HG03460 (cell line): ENCODE measurements around the gene SBK1.

Experiments used
- ATAC-seq: cut with Tn5 transposase; IDR thresholded peaks from one replicate; pipeline ENCODE4 v1.9.1; 2021; ENCODE audit not compliant: unreplicated experiment

Gene SBK1

DNA sequence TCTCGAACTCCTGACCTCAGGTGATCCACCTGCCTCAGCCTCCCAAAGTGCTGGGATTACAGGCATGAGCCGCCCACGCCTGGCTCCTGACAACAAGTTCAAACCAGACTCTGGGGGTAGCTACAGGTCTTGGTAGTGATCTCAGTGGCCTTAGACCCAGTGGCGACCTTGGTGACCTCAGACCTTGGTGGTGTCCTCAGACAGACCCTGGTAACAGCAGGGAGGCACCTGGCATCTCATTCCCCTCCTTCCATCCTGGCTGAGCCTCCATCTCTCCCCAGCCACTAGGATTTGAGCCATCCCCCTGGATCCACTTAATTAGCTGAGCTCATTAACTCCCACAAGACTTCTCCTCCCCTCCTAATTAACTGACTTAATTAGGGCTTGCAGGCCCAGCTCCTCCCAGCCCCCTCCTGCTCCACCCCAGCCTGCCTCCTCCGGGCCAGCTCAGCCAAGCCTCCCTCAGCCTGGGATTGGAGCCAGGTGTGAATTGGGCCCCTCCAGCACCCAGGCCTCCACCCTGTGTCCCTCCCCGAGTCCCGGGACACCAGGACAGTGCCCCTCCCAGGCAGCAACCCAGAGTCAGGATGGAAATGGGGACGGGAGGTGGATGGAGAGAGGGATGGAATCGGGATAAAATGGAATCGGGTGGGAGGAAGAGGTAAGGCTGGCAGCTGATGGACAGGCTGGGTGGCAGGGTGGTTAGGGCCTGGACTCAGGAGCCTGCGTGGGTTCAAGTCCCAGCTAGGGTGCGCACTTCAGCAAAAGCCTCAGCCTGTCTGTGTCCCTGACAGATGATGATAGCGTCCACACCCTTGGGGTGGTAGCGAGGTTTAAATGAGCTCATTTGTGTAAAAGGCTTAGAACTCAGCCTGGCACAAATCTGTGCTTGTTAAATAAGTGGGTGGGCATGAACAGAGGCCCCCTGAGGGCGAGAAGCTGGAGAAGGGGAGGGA, 11.2 kb upstream of the SBK1 start:
- ATAC-seq: no peak

GRCh38 chr16:28282045-28282444, 10.3 kb upstream of the SBK1 start:
- ATAC-seq: no peak

- no peak for ATAC-seq
These were observed 9.2 kb upstream of the SBK1 start for GRCh38 chr16:28283173-28283572.

GRCh38 chr16:28283798-28284577, 8.3 kb upstream of the SBK1 start:
- ATAC-seq: no peak

DNA sequence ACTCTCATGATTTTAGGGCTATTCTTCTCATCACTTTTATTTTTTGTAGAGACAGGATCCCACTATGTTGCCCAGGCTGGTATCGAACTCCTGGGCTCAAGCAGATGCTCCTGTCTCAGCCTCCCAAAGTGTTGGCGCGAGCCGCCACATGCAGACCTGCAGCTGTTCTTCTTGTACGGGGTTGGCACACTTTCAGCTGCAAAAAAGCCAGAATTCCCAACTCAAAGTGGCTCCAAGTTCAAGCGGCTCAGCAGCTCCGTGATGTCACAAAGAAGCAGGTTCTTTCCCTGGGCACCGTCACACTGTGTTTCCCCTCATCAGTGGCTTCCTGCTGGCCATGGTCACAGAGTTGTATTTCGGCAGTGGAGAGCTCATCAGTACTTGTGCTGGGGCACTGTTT, 6.7 kb upstream of the SBK1 start:
- no peak for ATAC-seq

DNA sequence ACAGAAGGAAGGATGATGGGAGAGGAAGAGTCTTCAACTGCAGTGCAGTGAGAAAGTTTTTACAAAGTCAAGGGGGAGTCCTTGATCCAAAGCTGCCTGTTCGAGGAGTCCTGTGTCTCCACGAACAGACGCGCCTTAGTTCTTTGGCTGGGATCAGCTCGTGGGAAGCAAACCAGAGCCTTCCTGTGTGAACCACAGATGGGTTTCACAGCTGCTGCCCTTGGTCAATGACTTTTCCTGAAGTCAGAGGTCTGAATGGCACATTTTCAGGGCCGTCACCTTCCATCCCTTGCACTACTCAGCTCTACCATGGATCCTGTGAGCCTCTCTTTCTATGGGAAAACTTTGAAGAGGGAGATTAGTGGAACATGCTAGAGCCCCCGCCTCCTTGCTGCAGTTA, 4.2 kb upstream of the SBK1 start:
- no peak for ATAC-seq

DNA sequence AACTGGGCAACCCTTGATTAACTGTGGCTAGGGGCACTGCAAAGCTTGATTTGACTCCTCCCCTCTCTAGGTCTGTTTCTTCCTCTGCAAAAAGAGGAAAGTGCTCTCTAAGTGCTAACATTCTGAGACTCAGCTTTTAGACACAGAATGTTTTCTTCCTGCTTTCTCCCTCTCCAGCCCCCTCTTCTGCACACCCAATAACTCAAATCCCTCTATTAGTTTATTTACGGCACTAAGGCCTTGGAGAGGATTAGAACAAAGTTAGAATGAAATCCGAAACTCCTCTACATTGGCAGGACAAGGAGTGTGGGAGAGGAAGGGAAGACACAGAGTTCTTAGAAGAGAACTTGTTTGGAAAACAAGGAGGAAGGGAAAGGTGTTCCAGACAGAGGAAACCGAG, 3.3 kb upstream of the SBK1 start:
- no peak for ATAC-seq

GRCh38 chr16:28289939-28290858, 2.1 kb upstream of the SBK1 start:
- ATAC-seq: no peak

- no peak for ATAC-seq
These were observed 1.5 kb upstream of the SBK1 start for GRCh38 chr16:28290859-28291254.

- ATAC-seq: peak; percentile 12
These were observed 641 bp downstream of the SBK1 start for GRCh38 chr16:28292731-28293600.

GRCh38 chr16:28293601-28293960, 1.3 kb downstream of the SBK1 start:
- no peak for ATAC-seq

GRCh38 chr16:28294201-28294600, 1.9 kb downstream of the SBK1 start:
- no peak for ATAC-seq

DNA sequence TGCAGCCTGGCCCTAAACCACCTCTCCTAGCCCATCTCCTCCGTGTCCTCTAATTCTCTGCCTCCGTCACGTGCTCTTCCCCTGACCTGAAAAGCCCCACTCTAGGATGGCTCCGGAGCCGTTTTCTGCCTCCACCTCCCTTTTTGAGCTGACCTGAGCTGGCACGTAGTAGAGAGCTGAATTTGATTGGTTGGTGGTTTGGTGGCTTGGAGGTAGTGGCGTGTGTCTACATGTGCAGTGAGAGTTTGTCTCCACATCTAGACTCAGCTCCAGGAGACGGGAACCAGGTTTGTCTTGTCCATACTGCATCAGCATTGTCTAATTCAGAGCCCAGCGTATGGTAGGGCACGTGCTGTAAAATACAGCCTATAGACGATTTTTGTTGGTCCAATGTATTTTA, 3.0 kb downstream of the SBK1 start:
- no peak for ATAC-seq

- ATAC-seq: no peak
These were observed 5.0 kb downstream of the SBK1 start for GRCh38 chr16:28297308-28297707.

DNA sequence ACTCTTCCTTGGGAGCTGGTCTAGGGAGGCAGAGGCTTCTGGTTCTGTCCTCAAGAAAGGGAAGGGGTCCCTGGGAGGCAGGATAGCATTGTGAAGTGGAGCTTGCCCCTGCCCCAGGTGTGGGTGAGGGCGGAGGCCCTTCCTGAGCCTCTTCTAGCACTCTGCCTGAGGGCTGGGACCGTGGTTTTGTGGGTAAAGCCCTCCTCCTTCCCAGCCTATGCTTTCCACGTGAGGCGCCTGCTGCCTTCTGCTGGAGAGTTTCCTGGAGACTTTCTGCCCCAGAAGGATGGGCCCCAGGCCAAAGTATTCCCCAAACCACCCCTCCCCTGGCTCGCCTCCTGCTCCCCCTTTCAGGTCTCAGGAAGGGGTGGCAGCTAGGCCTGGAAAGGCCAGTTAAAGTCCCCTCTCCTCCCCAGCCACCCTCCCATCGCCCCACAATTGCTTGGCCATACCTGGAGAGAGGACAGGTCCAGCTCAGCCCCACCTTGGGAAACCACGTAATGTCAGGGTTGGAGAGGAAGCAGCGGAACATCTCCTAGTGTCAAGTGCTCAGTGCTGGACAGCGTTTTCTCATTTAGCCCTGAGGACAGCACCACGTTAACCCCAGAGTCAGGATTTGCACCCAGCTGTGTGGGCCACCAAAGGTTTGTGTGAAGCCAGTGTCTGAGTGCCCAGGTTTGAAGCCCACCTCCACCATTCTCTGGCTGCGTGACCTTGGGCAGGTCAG, 5.6 kb downstream of the SBK1 start:
- no peak for ATAC-seq

DNA sequence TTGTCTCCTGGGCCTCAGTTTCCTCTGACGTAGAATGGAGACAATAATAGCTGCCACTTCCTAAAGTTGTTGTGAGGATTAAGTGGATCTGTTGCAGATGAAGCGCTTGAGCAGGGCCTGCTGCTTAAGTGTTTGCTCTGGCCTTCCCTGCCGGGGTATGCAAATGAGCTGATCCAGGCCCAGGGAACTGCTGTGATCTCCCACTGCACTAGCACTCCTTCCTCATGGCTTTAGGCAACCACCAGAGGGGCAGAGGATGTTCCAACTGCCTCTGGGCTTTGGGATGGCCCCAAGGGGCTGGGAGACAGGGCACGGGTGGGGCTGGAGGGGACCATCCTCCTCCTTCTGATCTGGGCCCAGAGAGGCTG, 6.2 kb downstream of the SBK1 start:
- no peak for ATAC-seq

DNA sequence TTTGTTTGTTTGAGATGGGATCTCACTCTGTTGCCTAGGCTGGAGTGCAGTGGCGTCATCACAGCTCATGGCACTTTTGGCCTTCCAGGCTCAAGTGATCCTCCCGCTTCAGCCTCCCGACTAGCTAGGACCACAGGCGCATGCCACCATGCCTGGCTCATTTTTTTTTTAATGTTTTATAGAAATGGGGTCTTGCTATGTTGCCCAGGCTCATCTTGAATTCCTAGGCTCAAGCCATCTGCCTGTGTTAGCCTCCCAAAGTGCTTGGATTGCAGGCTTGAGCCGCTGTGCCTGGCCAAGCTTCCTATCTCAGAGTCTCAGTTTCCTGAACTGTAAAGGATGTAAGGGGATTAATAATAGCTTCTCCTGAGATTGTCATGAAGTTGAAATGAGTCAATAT, 8.0 kb downstream of the SBK1 start:
- ATAC-seq: no peak

- ATAC-seq: no peak
These were observed 8.8 kb downstream of the SBK1 start for GRCh38 chr16:28301154-28301553.

DNA sequence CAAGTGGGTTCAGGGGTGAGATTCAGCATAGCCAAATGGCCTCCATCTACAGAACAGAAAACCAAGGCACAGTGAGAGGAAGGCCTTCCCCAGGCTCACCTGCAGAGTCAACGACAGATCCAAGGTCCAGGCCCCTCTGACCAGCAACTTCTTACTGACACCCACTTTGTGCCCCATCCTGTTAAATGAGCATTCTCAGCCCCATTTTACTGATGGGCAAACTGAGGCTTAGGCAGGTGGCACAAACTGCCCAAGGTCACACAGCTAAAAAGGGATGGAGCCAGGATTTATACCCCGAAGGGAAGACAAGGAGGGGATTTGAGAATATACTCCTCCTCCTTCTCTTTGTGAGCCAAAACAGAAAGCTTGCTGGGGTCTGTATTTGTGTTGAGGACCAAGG, 9.3 kb downstream of the SBK1 start:
- ATAC-seq: no peak

DNA sequence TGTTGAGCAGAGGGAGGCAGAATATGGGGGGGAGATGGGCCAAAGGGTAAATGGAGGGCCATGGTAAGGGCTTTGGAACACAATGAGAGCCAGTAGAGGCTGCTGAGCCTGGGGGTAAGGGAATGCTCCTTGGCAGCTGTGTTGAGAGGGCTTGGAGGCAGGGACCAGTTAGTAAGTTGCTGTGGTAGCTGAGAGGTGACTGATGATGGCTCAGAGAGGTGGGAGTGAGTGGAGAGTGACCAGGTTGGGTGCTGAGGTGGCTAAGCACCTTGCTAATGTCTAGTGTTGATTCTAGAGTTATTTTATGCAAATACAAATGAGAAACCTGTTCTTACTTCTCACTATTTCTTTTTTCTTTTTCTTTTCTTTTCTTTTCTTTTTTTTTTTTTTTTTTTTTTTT, 10.8 kb downstream of the SBK1 start:
- no peak for ATAC-seq
